T-cell (primary cell): ENCODE data around the gene KRTAP12-2. TPM values are rescaled to one million over a fixed set of nuclear protein-coding genes. Genes with fewer than 3 reads are reported as not detected.
"Not testable (repeated sequence)": the region's sequence is repeated elsewhere in the genome, so short reads cannot be mapped to it uniquely, and the experiment has no call there.

Source experiments
- ATAC-seq, 4 experiments: fragments of 200-7000 bp in 3 of 4; fragments of 150-1000 bp in 1 of 4; cut with Tn5 transposase; replicated peaks in 1 of 4; 1 replicate in 3 of 4; 2 replicates in 1 of 4; pipeline ENCODE4 v1.10.0; 2021; ENCODE audit warnings: moderate library complexity in 3 of 4, mild to moderate bottlenecking in 2 of 4, moderate number of reproducible peaks in 1 of 4
- CTCF ChIA-PET, 2 donors: fragments of 300-600 bp; sonication (Branson Sonifier 250); formaldehyde crosslinking; loops; one replicate each; lab custom pipeline; 2022; ENCODE audit warnings: antibody characterized with exemption in 2 of 2; lab: Charles Lee
- POLR2A ChIA-PET, 2 donors: fragments of 300-600 bp; sonication (Branson Sonifier 250); formaldehyde crosslinking; loops; one replicate each; lab custom pipeline; 2022; ENCODE audit warnings: antibody characterized with exemption in 2 of 2; lab: Charles Lee
- DNase-seq, 35 experiments: peaks; one replicate each; pipeline versions ENCODE4 v3.0.0 to v3.0.0-alpha.2; 2013 to 2023
- H3K27ac ChIP-seq: one replicate; pipeline ENCODE4 v1.5.1; 2013; ENCODE audit warnings: low read length
- H3K27me3 ChIP-seq, 2 experiments: replicated peaks in 1 of 2; 1 replicate in 1 of 2; 2 replicates in 1 of 2; pipeline versions ENCODE4 v1.6.1 to v1.7.0; 2013; ENCODE audit warnings: low read length in 1 of 2, mixed read lengths in 1 of 2; ENCODE audit not compliant: control insufficient read depth in 2 of 2, insufficient read depth in 2 of 2; ENCODE audit errors: extremely low read depth in 1 of 2
- H3K36me3 ChIP-seq, 2 donors: 1 replicate in 1 of 2; 2 replicates in 1 of 2; pipeline versions ENCODE4 v1.6.1 to v1.7.0; 2013; ENCODE audit warnings: low read length in 1 of 2; ENCODE audit not compliant: control insufficient read depth in 2 of 2, insufficient read depth in 1 of 2; ENCODE audit errors: extremely low read depth in 1 of 2
- H3K4me1 ChIP-seq, 2 experiments: 1 replicate in 1 of 2; 2 replicates in 1 of 2; pipeline versions ENCODE4 v1.6.1 to v1.7.0; 2013; ENCODE audit warnings: low read length in 2 of 2, mixed read lengths in 1 of 2; ENCODE audit not compliant: insufficient read depth in 2 of 2, control insufficient read depth in 1 of 2; ENCODE audit errors: extremely low read depth in 1 of 2
- H3K4me3 ChIP-seq, 2 donors: 1 replicate in 1 of 2; 2 replicates in 1 of 2; pipeline versions ENCODE4 v1.5.1 to v1.7.0; 2013; ENCODE audit warnings: mild to moderate bottlenecking in 2 of 2, low read length in 1 of 2, moderate library complexity in 1 of 2; ENCODE audit not compliant: control insufficient read depth in 1 of 2; ENCODE audit errors: extremely low read depth in 1 of 2
- H3K9me3 ChIP-seq: 2 replicates; pipeline ENCODE4 v1.7.0; 2013
- H3K27ac Mint-ChIP-seq, 2 donors: one replicate each; pipeline ENCODE4 v1.8.0; 2020 to 2021; ENCODE audit warnings: mild to moderate bottlenecking in 2 of 2, mixed read lengths in 2 of 2
- H3K27me3 Mint-ChIP-seq, 2 donors: one replicate each; pipeline ENCODE4 v1.8.0; 2021 to 2022; ENCODE audit warnings: mixed read lengths in 2 of 2
- H3K36me3 Mint-ChIP-seq: one replicate; pipeline ENCODE4 v1.8.0; 2021; ENCODE audit warnings: mixed read lengths
- H3K4me1 Mint-ChIP-seq, 3 donors: one replicate each; pipeline ENCODE4 v1.8.0; 2020 to 2022; ENCODE audit warnings: mixed read lengths in 3 of 3, mild to moderate bottlenecking in 1 of 3
- H3K4me3 Mint-ChIP-seq, 3 donors: one replicate each; pipeline ENCODE4 v1.8.0; 2020 to 2022; ENCODE audit warnings: mild to moderate bottlenecking in 3 of 3, mixed read lengths in 3 of 3, moderate library complexity in 3 of 3
- H3K9me3 Mint-ChIP-seq, 3 donors: one replicate each; pipeline ENCODE4 v1.8.0; 2020 to 2022; ENCODE audit warnings: mixed read lengths in 3 of 3
- WGBS: methylation state at CpG from one replicate; pipeline ENCODE4 v1.1.5; 2013; ENCODE audit warnings: missing lambda C conversion rate; ENCODE audit not compliant: insufficient coverage; 5-methylcytosine and 5-hydroxymethylcytosine counted together
- total RNA-seq, 35 experiments: library from RNA in 6 of 35; stranded (reverse) in 6 of 35; fragments of 120-200 nt in 1 of 35; gene quantifications; one replicate each; pipeline versions ENCODE4 v1.2.1 to v1.2.4 and lab custom pipeline; 2013 to 2026

The KRTAP12-2 gene
- total RNA-seq, 5 donors from 2014 or later (not counting 1 experiment from before 2014, with no cell fraction given): not detected

DNA sequence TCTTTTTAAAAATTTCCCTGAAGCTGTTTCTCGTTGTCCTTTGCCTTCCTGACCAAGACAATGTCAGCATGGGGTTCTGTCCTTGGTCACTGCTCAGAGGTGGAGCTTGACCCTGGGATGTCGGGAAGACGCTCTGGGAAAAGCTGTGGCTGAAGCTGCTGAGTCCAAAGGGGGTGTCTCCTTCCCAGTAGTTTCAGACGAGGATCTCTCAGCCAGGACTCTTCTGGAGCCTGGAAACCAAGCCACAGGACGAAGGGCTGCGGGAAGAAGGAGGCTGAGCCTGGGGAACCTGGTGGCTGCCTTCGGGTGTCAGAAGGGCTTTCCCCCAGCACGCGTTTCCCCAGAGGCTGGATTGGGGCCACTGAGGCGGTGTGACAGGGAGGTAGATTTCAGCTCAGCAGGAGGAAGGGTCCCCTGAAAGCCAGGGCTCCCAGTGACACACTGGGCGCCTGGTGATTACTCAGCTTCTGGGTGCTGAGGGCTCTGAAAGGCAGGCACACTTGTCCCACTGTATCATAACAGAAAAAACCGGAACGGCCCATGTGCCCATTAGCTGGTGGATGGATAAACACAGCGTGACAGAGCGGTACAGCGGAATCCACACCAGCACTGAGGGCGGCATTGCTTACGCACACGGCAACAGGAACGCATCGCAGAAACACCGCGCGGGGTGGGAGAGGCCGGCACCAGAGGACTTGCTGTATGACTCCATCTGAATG, 20.3 kb upstream of the KRTAP12-2 start:
- CTCF ChIA-PET: no interaction called here
- no peak overlapping the region for H3K4me3 Mint-ChIP-seq
- Histone ChIP-seq H3K27ac (no peak overlapping the region), H3K9me3 (no peaks in the 10 kb centered on the region), H3K4me1 (no peaks in the 10 kb centered on the region), H3K27me3 (peaks cover 0 to 23% of the 10 kb centered on the region in 2 experiments), H3K36me3 (no peaks in the 10 kb centered on the region), H3K4me3 (no peak overlapping the region)
- H3K27ac Mint-ChIP-seq: no peak overlapping the region
- H3K4me1 Mint-ChIP-seq: peaks cover 12 to 22% (median 12%) of the 10 kb centered on the region in 3 donors
- DNase-seq (no peak), ATAC-seq (no peak)
- POLR2A ChIA-PET: no interaction called here
- H3K36me3 Mint-ChIP-seq: no peaks in the 10 kb centered on the region
- H3K27me3 Mint-ChIP-seq: peaks cover 10 to 18% of the 10 kb centered on the region in 2 donors
- peaks cover 0 to 3% (median 0%) of the 10 kb centered on the region in 3 donors for H3K9me3 Mint-ChIP-seq
- 84% methylated on average over 20 of the region's 25 CpGs for WGBS

- no peaks in the 10 kb centered on the region for H3K4me1 ChIP-seq
- WGBS: 44% methylated on average over 11 of the region's 14 CpGs
- no peaks in the 10 kb centered on the region for H3K36me3 ChIP-seq
- POLR2A ChIA-PET: no interaction called here
- no peak overlapping the region for H3K27ac ChIP-seq
- H3K4me3 Mint-ChIP-seq: no peak overlapping the region
- H3K4me3 ChIP-seq: no peak overlapping the region
- H3K9me3 ChIP-seq: no peaks in the 10 kb centered on the region
- no peaks in the 10 kb centered on the region for H3K9me3 Mint-ChIP-seq
- peaks cover 10 to 20% of the 10 kb centered on the region in 2 donors for H3K27me3 Mint-ChIP-seq
- H3K27ac Mint-ChIP-seq: no peak overlapping the region
- H3K36me3 Mint-ChIP-seq: no peaks in the 10 kb centered on the region
- ATAC-seq (no peak), DNase-seq (no peak)
- peaks cover 4 to 14% (median 5%) of the 10 kb centered on the region in 3 donors for H3K4me1 Mint-ChIP-seq
- peaks cover 0 to 23% of the 10 kb centered on the region in 2 experiments for H3K27me3 ChIP-seq
- CTCF ChIA-PET: no interaction called here
Observed at GRCh38 chr21:44686000-44686781, 19.5 kb upstream of the KRTAP12-2 start.

GRCh38 chr21:44685050-44685449, 18.3 kb upstream of the KRTAP12-2 start:
- H3K9me3 ChIP-seq, H3K4me3 ChIP-seq, H3K4me1 ChIP-seq, H3K4me3 Mint-ChIP-seq, H3K36me3 ChIP-seq, ATAC-seq, H3K27ac ChIP-seq, DNase-seq, H3K9me3 Mint-ChIP-seq, POLR2A ChIA-PET, H3K36me3 Mint-ChIP-seq, H3K4me1 Mint-ChIP-seq, H3K27ac Mint-ChIP-seq: not testable (repeated sequence)
- H3K27me3 Mint-ChIP-seq: peaks cover 10 to 20% of the 10 kb centered on the region in 2 donors
- CTCF ChIA-PET: interaction anchor here in 1 of 2 donors (0.6 kb wide), 1 partner anchor 12 kb away, joined by 3 read pairs; no protein-coding TSS in a partner anchor
- H3K27me3 ChIP-seq: peaks cover 0 to 23% of the 10 kb centered on the region in 2 experiments
- WGBS: 60% methylated on average over 2 of the region's 6 CpGs

GRCh38 chr21:44684483-44684882, 17.8 kb upstream of the KRTAP12-2 start:
- no peak overlapping the region for H3K4me3 ChIP-seq
- 61% methylated on average over 3 of the region's 6 CpGs for WGBS
- H3K9me3 ChIP-seq: no peaks in the 10 kb centered on the region
- Mint-ChIP-seq H3K27ac (peak overlapping the region in 1 of 2 donors; percentile 7), H3K27me3 (peaks cover 10 to 20% of the 10 kb centered on the region in 2 donors), H3K4me3 (no peak overlapping the region), H3K36me3 (no peaks in the 10 kb centered on the region), H3K9me3 (no peaks in the 10 kb centered on the region), H3K4me1 (peaks cover 2 to 9% (median 3%) of the 10 kb centered on the region in 3 donors)
- H3K27me3 ChIP-seq: peaks cover 0 to 23% of the 10 kb centered on the region in 2 experiments
- no peak overlapping the region for H3K27ac ChIP-seq
- ATAC-seq (no peak), DNase-seq (no peak)
- ChIA-PET CTCF (no interaction called here), POLR2A (no interaction called here)
- no peaks in the 10 kb centered on the region for H3K36me3 ChIP-seq
- H3K4me1 ChIP-seq: no peaks in the 10 kb centered on the region

DNA sequence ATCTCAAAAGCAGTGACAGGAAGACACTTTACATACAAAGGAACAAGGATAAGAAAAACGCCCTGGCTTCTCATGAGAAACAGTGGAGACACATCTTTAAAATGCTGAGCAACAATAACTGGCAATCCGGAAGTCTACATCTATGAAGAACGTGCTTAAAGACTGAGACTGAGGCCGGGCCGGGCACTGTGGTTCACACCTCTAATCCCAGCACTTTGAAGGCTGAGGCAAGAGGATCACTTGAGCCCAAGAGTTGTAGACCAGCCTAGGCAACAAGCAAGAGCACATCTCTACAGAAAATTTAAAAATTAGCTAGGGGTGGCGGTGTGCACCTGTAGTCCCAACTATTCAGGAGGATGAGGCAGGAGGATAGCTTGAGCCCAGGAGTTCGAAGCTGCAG, 17.4 kb upstream of the KRTAP12-2 start:
- Histone ChIP-seq H3K36me3 (no peaks in the 10 kb centered on the region), H3K4me3 (no peak overlapping the region), H3K27me3 (peaks cover 0 to 23% of the 10 kb centered on the region in 2 experiments), H3K9me3 (no peaks in the 10 kb centered on the region), H3K27ac (no peak overlapping the region), H3K4me1 (no peaks in the 10 kb centered on the region)
- ChIA-PET CTCF (no interaction called here), POLR2A (no interaction called here)
- no peaks in the 10 kb centered on the region for H3K36me3 Mint-ChIP-seq
- ATAC-seq (no peak), DNase-seq (no peak)
- 82% methylated on average over 7 of the region's 7 CpGs for WGBS
- peaks cover 2 to 9% (median 3%) of the 10 kb centered on the region in 3 donors for H3K4me1 Mint-ChIP-seq
- H3K27ac Mint-ChIP-seq: no peak overlapping the region
- no peak overlapping the region for H3K4me3 Mint-ChIP-seq
- H3K27me3 Mint-ChIP-seq: peaks cover 10 to 20% of the 10 kb centered on the region in 2 donors
- no peaks in the 10 kb centered on the region for H3K9me3 Mint-ChIP-seq

DNA sequence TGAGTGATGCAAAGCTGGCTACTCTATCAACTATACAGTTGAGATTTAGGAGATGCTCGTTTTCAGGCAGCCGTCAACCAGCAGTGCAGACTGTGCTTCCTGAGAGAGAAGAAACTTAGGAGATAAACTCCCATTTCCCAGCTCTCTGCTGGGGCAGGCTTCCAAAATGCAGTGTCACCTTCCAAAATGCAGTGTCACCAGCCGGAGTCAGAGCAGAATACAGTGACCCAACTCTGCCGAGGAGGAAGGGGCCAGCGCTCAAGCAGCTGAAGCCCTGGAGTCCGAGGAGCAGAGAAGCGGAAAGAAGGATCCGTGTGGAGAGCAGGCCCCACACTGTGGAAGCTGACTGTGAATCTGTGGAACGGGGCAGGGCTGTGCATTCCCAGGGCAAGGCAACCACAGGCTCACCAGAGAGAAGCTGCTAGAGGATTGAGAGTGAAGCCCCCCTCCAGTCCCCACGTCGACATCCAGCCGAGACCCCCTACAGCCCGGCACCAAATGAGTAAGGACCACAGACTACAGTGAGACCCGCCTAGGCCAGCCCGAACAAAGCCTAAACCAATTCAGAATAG, 15.9 kb upstream of the KRTAP12-2 start:
- 86% methylated on average over 12 of the region's 15 CpGs for WGBS
- H3K27me3 Mint-ChIP-seq: peaks cover 10 to 19% of the 10 kb centered on the region in 2 donors
- H3K36me3 Mint-ChIP-seq: no peaks in the 10 kb centered on the region
- CTCF ChIA-PET: no interaction called here
- Histone ChIP-seq H3K4me1 (no peaks in the 10 kb centered on the region), H3K27me3 (peaks cover 0 to 16% of the 10 kb centered on the region in 2 experiments), H3K9me3 (no peaks in the 10 kb centered on the region), H3K4me3 (no peak overlapping the region), H3K36me3 (no peaks in the 10 kb centered on the region), H3K27ac (no peak overlapping the region)
- H3K4me3 Mint-ChIP-seq: no peak overlapping the region
- H3K4me1 Mint-ChIP-seq: peaks cover 2 to 9% (median 3%) of the 10 kb centered on the region in 3 donors
- ATAC-seq: no peak
- POLR2A ChIA-PET: no interaction called here
- H3K27ac Mint-ChIP-seq: no peak overlapping the region
- H3K9me3 Mint-ChIP-seq: no peaks in the 10 kb centered on the region
- DNase-seq: no peak
